Kidney epithelial cell (primary cell): ENCODE data around the gene CHST15. TPM values are rescaled to one million over a fixed set of nuclear protein-coding genes. Genes with fewer than 3 reads are reported as not detected.

ENCODE experiments used
- DNase-seq: peaks from one replicate; pipeline ENCODE4 v3.0.0-alpha.2; 2010; ENCODE audit warnings: low read depth
- H3K27me3 ChIP-seq: 2 replicates; pipeline ENCODE4 v1.6.0; 2011; ENCODE audit warnings: low read length; ENCODE audit not compliant: control insufficient read depth, insufficient read depth
- H3K36me3 ChIP-seq: 2 replicates; pipeline ENCODE4 v1.5.1; 2011; ENCODE audit warnings: low read length; ENCODE audit not compliant: control insufficient read depth, insufficient read depth
- H3K4me3 ChIP-seq: 2 replicates; pipeline ENCODE4 v1.5.1; 2011; ENCODE audit warnings: low read depth, mild to moderate bottlenecking, control low read depth, low read length
- CTCF ChIP-seq: IDR thresholded peaks from 2 replicates; pipeline ENCODE4 v1.5.1; 2011; ENCODE audit warnings: mild to moderate bottlenecking, moderate library complexity, low read length, control low read depth, inconsistent platforms; ENCODE audit not compliant: insufficient read depth, poor library complexity, severe bottlenecking
- total RNA-seq: library from RNA; depleted of rRNA; stranded (reverse); fragments of >200 nt; gene quantifications from 2 replicates; pipeline ENCODE4 v1.2.3, GENCODE V29; 2015

The CHST15 gene
- total RNA-seq, 1 donor from 2014 or later: 18.1 TPM

GRCh38 chr10:124043310-124044142, 49.9 kb downstream of the CHST15 start:
- Histone ChIP-seq H3K27me3 (no peaks in the 10 kb centered on the region), H3K4me3 (no peak overlapping the region), H3K36me3 (no peaks in the 10 kb centered on the region)
- TF ChIP-seq CTCF: no peak
- no peak for DNase-seq

DNA sequence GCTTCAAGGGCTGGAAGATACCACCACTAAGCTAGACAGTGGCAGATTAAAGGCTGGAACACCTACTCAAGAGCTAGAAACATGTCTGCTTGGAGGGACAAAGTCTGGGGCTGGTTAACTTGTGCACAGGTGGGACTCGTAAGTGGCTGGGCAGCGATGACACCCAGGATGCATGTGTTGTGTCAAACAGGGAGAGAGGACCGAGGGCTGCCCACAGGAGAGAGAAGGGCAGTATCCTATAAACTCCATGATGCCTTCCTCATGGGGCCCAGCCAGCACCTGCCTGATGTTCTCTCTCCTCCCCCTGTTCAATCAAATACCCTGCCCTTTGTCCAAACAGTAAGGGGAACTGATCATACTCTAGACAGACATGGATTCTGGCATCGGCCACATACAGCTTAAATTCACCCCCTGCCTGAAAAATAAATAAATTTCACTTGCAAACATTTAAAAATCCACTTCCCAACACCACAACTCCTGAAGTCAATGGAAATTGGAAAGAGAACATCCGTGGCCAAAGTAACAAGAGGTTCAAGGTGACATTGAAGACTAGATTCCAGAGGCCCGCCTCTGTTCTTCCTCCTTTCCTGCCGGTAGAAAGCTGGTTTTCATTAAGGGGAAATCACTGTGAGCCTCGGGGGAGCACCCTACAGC, 50.6 kb downstream of the CHST15 start:
- Histone ChIP-seq H3K27me3 (no peaks in the 10 kb centered on the region), H3K36me3 (no peaks in the 10 kb centered on the region), H3K4me3 (no peak overlapping the region)
- DNase-seq: no peak
- no peak for TF ChIP-seq CTCF

DNA sequence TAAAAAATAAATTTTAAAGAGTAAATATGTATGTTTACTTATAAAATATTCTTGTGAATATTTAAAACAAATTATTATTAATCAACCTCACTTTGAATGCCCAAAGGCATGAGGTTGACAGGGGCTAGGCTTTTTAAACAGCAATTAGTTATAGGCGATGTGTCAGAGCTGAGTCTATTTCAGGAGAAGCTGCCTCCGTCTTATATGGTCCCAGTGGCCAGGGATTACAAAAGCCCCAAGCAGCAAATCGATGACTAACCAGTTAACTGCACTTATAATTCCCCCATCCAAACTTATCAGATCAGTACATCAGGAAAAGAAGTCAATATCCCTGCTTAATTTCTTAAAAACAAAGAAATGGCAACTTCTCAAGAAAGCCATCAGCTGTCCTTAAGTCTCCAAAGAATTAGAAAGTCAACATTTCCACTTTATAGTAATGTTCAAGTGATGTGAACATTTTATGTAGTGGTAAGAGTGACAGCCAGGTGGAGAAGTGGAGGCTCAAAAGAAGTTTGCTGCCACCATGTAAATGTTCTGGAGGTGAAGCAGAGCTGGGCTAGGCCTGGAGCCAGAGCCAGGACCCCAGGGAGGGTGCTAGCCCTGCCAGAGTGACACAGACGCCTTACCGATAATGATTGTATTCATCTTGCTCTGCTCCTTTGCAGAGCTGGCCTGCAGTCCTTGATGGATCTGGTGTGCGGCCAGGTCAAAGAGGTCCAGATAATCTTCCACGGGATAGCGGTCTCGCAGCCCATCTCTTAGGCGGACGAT, 51.5 kb downstream of the CHST15 start:
- no peak for DNase-seq
- no peaks in the 10 kb centered on the region for H3K36me3 ChIP-seq
- no peak for TF ChIP-seq CTCF
- no peaks in the 10 kb centered on the region for H3K27me3 ChIP-seq
- H3K4me3 ChIP-seq: no peak overlapping the region

DNA sequence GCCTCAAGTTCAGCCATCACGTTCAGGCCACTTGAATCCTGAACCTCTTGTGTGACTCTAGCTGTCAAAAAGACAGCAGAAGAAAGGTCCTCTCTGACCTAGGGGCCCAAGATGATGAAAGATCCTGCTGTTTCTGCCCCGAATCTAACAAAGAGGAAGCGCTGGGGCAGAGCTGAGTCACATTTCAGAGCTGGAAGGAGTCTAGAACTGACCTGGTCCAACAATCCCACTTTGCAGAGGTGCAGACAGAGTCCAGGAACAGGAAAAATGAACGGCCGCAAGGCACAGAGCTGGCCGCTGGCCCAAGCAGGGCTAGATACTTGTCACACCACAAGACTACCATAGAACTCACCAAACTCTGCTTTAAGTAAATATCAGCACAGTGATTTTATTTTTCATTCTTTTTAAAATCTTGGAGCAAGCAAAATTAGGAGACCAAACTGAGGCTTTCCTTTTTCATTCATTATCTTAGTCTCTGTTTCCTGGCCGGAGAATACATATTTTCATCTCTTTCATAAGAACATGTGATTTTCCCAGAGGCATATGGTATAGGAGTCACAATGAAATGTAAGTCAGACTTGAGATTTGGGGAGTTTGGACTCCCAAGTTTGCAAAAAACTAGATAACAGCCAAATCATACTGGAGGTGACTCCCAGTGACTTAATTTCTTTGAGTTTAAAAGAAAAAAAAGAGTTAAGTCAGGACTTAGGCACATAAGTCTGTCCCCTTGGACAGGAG, 52.8 kb downstream of the CHST15 start:
- no peaks in the 10 kb centered on the region for H3K27me3 ChIP-seq
- no peak for DNase-seq
- no peak for TF ChIP-seq CTCF
- H3K4me3 ChIP-seq: no peak overlapping the region
- H3K36me3 ChIP-seq: no peaks in the 10 kb centered on the region

GRCh38 chr10:124039483-124040013, 53.9 kb downstream of the CHST15 start:
- DNase-seq: no peak
- Histone ChIP-seq H3K36me3 (no peaks in the 10 kb centered on the region), H3K27me3 (no peaks in the 10 kb centered on the region), H3K4me3 (no peak overlapping the region)
- no peak for TF ChIP-seq CTCF
